HG03378 (cell line): Measurements from ENCODE around the gene PPP1R12B.
"Not testable (repeated sequence)": the region's sequence is repeated elsewhere in the genome, so short reads cannot be mapped to it uniquely, and the experiment has no call there.

Source experiments
- ATAC-seq: cut with Tn5 transposase; IDR thresholded peaks from one replicate; pipeline ENCODE4 v1.9.1; 2021; ENCODE audit warnings: mild to moderate bottlenecking, moderate library complexity; ENCODE audit not compliant: unreplicated experiment

The PPP1R12B gene

DNA sequence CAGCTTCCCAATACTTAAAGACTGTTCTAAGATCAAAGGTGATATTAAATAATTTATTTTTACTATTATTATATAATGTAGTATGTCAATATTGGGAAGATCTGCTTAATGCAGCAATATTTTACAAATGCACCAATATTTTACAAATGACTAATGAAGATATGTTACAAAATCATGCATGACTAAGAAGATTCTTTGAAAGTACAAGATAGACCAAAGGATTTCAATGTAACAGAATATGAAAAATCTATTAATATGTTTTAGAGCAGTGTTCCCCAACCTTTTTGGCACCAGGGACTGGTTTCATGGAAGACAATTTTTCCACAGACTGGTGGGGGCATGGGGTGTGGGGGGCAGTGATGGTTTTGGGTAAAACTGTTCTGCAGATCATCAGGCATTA, 132.1 kb downstream of the PPP1R12B start:
- ATAC-seq, result not testable (repeated sequence)

DNA sequence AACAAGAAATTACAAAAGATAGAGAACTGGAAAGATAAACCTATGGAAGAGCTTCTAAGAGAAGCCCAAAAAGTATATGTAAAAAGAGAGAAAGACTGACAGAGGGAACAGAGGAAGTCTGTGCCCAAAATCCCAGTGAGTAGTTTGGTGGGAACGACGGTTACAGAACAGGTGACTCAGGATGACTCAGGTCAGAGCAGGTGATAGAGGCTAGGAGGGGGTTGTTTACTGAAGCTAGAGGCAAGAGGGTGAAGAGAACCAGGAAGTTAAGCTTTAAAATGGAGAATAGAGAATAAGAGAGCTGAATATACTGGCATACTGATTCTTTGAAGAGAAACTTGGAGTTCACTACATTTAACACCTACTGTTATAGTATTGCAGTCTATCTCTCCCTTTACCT, 134.9 kb downstream of the PPP1R12B start:
- ATAC-seq, result not testable (repeated sequence)

DNA sequence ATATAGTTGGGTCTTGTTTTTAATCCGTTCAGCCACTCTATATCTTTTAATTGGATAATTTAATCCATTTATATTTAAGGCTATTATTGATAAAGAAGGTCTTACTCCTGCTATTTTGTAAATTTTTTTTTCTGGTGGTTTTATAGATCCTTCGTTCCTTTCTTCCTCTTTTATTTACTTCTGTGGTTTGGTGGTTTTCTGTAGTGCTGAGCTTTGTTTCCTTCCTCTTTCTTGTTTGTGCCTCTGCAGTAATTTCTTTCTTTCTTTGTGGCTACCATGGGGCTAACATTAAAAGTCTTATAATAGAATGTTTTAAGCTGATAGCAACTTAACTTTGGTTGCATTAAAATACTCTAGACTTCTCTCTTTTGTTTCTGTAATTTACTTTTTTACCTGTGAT, 135.5 kb downstream of the PPP1R12B start:
- ATAC-seq, result not testable (repeated sequence)

DNA sequence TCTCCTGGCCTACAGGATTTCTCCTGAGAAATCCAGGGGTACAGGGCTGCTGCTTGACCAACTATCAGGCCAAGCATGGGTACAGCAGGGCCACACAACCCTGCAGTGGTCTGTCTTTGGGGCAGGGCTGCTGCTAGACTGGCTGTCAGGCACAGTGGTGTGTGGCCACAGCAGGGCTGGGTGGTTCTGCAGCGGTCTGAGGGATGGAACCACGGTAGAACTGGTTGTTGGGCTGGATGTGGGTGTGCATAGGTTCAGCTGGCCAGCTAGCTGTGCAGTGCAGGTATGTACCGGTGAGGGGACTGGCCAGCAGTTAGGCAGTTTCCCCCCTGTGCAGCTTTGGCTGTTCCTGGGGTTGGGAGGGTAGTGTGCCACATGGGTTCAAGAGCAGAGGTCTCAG, 136.3 kb downstream of the PPP1R12B start:
- ATAC-seq, result not testable (repeated sequence)

DNA sequence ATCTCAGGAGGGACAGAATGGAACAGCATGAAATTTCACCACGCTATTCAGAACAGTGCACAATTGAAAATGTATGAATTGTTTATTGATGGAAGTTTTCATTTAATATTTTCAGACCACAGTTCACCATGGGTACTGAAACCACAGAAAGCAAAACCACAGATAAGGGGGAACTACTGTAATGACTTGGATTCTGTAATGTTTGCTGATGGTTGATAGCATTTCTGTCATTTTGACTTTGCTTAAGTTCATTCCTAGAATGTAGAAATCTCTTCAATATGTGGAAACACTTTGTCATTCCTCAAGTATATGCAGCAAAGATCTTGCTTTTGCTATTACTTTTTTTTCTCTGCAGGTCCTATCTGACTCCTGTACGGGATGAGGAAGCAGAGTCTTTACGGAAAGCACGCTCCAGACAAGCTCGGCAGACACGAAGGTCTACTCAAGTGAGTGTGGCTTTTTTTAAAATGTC, 139.7 kb downstream of the PPP1R12B start:
- ATAC-seq, result peak; percentile 81

DNA sequence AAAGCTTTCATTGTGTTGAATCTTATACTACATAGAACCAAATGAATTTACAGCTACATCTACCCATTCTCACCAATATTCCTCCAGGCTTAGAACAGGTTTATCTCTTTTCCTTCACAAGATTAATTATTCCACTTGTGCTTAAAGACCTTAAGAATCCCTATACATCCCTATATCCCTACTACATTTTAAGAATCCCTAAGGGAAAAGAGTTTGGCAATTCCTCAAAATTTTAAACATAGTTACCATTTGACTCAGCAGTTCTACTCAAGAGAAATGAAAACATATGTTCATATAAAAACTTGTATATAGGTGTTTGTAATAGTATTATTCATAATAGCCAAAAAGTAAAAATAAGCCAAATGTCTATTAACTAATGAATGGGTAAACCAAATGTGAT, 140.6 kb downstream of the PPP1R12B start:
- not testable (repeated sequence) for ATAC-seq

DNA sequence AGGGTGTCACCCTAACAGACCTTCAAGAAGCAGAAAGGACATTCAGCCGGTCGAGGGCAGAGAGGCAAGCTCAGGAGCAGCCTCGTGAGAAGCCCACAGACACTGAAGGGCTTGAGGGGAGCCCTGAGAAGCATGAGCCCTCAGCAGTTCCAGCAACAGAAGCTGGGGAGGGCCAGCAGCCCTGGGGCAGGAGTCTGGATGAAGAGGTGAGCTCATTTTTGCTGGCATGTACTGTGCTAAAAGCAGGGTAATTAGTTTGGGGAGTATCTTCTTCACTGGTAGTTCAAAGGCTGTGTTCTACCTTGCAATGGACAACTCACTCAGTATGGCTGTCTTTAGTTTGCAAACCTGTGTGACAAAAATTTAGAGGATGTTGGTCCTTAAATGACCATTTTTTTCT, 144.6 kb downstream of the PPP1R12B start:
- ATAC-seq, result not testable (repeated sequence)

DNA sequence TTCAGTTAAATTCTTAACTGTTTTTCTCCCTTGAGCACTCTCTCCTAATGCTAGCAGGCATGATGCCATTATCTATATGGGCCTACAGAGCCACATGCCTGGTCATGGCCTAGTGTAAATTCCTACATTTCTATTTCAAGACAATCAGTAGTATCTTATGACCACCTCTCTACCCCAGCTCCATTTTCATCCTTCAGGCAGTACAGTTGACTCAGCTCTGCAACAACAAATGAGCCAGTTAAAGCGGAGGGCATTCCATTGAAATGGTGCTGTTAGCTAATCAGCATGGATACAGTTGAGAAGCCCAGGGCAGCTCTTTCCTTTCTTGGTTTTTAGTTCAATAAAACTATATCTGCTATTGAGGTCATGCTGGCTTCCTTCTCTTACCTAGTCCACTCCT, 150.0 kb downstream of the PPP1R12B start:
- ATAC-seq, result no peak

DNA sequence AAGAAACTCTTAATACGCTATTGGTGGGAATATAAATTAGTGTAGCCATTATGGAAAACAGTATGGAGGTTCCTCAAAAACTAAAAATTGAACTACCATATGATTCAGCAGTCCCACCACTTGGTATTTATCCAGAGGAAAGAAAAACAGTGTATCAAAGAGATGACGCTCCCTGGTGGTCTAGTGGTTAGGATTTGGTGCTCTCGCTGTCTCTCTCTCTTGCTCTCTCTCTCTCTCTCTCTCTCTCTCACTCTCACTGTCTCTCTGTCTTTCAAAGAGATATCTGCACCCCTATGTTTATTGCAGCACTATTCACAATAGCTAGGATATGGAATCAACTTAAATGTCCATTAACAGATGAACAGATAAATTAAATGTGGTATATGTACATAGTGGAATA, 151.5 kb downstream of the PPP1R12B start:
- not testable (repeated sequence) for ATAC-seq

DNA sequence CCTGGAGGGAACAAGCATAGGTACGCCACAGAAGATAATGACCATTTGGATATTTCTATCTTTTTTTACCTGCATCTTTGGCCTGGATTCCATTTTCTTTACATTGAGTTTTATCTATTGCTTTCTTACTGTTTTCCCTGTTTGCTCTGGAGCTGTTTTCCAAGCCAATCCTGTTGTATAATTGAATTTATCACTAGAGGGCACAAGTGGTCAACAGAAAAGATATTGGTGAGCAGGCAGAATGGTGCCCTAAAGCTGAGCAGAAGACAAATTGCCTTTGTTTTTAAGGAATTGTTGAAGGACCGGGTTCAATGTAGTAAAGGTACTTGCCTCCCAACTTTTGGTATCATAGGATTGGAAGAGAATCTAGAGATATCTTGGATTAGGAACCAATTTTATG, 152.8 kb downstream of the PPP1R12B start:
- no peak for ATAC-seq

DNA sequence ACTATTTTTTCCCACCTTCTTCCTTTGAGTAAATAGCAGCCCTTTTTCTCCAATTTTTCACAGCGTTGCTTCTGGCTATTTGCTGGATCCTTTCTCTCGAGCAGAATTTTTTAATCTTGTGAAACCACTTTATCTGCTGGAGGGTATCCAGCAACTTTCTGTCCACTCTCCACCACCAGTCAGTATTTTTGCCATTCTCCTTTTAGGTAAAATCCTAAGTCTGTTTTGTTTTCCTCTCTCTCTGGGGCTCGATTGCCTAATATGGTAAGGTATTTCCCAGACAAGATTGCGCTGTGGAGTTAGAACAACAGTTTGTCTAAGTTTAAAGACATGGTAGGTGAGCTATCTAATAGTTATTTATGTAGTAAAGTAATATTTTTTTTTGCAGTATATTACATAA, 156.9 kb downstream of the PPP1R12B start:
- no peak for ATAC-seq

DNA sequence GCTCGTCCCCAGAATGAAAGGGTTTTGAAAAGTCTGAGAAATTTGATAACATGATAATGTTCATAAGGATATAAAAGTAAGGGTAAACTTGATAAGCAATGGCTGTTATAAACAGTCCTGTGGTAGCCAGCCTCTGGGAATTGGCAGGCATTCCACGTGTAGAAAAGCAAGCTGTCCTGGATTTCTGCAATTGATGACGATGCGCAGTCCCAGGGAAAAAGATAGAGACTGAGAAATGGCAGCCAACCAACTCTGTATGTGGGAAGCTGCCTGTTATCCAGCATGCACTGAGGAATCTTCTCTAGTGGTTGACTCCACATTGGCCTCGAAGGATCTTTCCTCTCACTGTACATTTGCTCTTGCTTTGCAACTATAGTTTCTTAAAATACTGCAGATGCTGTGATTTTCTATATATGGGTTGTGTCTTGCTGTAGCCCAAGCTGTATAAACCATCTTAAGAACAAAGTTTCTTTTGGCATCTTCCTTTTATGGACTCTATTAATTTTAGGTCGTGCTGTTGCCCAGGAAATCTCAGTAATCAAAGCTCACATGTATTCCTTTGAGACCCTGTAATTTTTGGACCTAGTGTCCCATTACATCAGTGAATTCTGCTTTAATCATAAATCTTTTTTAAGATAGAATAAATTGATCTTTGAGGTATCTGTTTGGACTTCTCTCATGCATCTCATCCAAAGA, 157.5 kb downstream of the PPP1R12B start:
- ATAC-seq, result not testable (repeated sequence)

DNA sequence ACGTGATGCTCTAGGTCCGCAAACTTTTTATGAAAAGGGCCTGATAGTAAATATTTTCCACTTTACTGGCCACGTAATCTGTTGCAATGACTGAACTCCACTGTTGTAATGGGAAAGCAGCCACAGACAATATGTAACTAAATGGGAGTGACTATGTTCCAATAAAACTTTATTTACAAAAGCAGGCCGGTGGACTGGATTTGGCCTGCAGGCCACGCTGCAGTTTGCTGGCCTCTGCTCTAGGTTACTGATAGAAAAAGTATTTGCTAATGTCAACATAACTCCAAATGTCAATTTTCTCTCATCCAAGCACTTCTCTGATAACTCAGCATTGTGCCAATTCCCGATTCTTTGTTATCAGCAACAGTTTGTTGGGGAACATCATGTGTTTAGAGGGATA, 160.4 kb downstream of the PPP1R12B start:
- not testable (repeated sequence) for ATAC-seq

DNA sequence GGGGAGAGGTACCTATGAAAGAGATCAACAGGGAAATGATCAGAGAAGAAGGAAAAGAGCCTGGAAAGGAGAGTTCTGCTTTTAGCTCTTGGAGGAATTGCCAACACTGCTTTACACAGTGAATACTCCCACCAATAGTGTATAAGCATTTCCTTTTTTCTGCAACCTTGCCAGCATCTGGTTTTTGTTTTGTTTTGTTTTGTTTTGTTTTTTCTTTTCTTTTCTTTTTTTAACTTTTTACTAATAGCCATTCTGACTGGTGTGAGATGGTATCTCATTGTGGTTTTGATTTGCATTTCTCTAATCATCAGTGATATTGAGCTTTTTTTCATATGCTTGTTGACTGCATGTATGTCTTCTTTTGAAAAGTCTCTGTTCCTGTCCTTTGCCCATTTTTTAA, 165.4 kb downstream of the PPP1R12B start:
- ATAC-seq, result not testable (repeated sequence)

DNA sequence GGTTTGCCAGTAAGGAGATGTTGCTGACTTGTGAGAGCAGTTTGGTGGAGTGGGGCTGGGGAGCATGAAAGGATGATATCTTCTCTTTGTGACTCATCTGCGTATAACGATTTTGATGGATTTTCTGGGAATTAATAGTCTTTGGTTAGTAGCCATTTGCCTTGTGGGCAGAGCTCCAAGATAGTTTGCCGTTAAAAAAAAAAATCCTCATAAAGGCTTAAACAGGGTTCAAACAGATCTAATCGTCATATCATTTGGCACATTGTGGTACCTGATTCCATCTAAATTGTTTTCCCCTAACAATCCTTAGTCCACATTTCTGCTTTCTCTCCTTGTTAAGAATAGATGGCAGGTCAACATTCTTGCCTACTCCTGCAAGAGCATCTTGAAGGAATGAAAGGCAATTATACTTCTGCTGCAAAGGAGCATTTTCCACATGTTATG, 168.0 kb downstream of the PPP1R12B start:
- ATAC-seq, result no peak

DNA sequence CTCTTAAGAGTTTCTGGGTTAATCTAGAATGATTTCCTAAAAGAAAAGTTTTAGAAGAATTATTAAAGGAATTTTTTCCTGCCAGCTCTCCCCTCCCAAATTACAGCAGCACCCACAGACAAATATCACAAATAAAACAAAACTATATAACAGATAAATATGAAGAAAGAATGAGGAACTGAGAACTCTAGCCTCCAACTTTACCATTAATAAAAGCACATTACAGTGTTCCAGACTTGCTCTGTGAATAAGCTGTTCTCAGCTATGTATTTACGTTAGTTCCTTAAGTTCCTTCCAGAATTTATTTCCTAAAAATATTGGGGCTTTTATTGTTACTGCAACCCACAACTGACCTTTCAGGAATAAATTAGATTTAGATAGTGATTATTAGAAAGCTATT, 168.6 kb downstream of the PPP1R12B start:
- not testable (repeated sequence) for ATAC-seq

DNA sequence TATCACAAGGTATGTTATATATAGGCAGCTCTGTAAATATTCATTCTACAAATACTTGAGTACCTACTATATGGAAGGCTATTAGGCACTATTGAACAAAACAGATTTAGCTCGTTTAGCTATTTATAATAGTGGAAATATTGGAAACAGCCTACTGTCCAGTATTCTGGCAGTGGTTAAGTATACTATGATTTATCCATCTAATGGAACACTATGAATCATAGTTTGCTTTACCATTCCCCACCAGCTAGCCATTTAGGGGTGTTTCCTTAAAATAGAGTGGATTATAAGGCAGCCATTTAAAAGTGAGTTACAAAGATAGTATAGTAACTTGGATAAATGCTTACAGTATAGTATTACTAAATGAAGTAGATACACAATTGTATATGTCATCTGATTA, 169.7 kb downstream of the PPP1R12B start:
- not testable (repeated sequence) for ATAC-seq

DNA sequence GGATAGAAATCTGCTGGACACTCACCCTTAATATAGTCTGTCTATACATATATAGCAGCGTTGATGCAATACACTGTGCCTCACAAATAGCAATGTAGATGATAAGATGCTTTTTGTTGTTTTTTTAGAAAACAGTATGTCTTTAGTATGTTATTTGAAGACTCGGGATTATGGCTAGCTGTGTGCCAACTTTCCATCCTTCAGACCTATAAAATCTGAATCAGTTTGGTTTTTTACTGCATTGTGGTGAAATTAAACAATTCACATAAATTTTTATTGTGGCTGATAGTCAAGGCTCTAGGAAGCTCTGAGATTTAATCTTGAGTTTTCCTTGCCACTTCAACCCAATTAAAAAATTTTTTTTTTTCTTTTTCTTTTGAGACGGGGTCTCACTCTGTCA, 170.4 kb downstream of the PPP1R12B start:
- not testable (repeated sequence) for ATAC-seq

DNA sequence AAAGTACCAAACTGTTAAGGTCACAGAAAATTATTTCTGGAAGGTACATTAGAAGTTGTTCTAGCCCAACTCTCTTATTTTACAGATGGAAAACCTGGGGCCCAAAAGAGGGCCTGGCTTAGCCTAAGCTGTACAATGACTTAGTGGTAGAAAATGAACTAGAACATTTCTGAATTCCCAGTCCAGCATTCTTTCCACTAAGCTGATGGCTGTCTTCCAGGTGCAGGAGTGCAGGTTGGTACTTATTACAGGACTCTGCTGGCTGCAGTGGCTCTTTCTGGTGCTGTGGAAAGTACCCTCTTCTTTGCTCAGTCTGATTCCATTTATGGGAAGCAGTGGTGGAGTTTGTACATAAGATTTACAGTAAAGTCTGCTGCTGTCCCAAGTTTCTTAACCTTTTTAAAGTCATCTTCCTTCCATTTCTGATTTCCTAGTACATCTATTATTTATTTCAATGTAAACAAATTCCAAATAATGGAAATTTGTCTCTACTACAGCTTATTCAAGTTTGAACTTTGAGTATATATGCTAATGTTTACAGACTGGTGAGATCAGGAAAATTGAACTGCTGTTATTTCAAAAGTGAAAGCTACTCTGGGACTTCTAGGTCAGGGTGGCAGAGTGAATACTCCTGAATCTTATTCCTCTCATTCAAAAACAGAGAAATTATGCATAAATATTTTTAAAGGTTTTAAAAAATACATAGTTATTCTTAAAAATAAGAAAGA, 171.8 kb downstream of the PPP1R12B start:
- ATAC-seq, result not testable (repeated sequence)

DNA sequence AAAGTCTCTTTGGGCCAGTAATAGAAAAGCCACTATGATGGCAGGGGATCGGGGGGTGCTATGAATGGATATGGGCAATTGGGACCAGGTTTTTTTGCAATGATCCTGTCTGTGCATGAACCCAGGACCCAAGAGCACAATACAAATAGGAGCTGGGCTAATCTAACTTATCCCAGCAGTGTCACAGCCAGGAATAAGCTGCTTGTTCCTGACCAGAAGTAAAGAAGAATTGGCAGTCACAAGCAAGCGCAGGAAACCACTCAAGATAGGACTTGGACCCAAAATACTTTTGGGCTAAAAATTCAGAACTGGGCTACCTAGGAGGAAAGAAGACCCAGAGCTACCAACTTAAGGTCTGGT, 172.3 kb downstream of the PPP1R12B start:
- not testable (repeated sequence) for ATAC-seq

DNA sequence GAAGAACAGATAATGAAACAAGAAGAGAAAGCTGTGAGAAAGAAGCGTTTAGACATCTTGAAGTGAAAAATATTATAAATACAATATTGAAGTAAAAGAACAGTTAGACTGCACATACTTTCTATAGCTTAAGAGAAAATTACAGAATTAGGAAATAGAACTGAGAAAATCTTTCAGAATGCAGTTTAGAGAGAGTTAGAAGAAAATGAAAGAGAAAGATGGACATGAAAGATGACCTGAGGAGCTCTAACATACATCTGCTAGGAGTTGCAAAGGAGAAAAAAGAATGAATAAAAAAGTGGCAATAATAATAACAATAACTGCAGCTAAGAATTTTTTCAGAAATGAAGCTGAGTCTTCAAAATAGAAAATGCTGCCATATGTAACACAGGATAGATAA, 173.0 kb downstream of the PPP1R12B start:
- not testable (repeated sequence) for ATAC-seq

DNA sequence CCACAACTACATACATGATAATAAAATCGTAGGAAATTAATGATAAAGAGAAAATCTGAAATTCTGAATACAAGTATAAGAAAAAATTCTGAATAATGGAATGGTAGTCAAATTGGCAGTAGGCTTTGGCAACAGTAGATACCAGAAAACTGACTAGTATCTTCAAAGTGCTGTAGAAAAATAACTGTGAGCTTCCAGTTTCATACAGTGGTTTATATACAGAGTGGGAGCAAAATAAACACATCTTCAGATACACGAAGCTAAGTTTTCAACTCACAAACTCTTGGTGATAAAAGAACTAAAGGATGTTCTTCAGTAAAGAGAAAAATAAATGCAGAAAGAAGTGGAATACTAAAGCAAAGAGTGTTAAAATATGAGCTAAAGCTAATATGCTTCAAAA, 173.4 kb downstream of the PPP1R12B start:
- ATAC-seq, result no peak
